ENCODE data around the gene MYH10.

Gene MYH10

DNA sequence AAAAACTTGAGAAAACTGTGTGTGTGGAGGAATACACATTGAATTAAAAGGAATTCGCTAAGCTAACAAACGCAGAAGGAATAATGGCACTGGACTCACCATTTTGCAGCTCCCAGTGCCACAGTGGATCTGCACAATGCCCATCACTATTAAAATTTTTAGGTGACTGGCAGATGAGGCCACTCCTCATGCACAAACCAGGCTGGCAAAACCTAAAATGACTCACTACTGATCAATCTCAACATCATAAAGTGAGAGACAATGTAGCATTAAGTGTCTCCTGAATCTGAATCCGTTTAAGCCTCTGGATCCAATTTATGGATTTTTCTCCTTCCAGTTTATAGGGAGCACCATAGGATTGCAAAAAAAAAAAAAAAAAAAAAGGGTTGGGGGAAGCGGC lies 20.6 kb downstream of the MYH10 start:
- no peak for DNase-seq (ENCODE audit: low read depth in 2 of 2)

- DNase-seq (ENCODE audit: low read depth in 2 of 2), result no peak
These were observed 22.5 kb downstream of the MYH10 start for GRCh38 chr17:8608001-8608400.

GRCh38 chr17:8606401-8606800 lies 24.1 kb downstream of the MYH10 start:
- DNase-seq (ENCODE audit: low read depth in 2 of 2), result no peak

- DNase-seq (ENCODE audit: low read depth in 2 of 2), result no peak
These were observed 27.8 kb downstream of the MYH10 start for GRCh38 chr17:8602679-8603078.

DNA sequence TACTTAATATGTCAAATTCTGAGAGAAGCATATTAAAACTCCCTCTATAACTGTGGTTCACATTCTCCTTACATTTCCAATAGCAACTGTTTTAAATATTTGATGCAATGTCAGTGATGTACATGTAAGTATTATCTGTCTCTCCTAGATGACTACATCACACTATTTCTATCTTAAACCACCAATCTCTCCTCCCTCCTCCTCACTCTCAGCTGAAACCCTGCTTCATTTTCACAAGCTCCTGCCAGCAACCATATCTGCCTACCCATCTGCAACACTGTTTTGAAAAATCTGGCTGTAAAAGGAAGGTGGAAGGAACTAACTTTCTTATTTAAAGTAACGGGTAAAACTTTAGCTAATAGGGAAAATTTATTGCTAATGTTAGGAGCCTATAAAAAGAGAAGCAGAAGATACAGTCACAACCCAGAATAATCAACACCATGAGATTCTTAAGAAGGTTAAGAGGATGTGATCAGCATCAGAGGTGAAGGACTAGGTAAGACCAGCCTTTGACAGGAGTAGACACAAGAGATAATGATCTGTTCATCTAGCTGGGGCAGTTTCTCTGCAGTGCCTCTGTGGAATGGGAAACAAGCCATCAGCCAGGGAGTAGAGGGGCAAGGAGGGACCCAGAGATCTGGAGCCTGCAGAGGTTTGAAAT lies 31.0 kb downstream of the MYH10 start:
- DNase-seq (ENCODE audit: low read depth in 2 of 2), result no peak

DNA sequence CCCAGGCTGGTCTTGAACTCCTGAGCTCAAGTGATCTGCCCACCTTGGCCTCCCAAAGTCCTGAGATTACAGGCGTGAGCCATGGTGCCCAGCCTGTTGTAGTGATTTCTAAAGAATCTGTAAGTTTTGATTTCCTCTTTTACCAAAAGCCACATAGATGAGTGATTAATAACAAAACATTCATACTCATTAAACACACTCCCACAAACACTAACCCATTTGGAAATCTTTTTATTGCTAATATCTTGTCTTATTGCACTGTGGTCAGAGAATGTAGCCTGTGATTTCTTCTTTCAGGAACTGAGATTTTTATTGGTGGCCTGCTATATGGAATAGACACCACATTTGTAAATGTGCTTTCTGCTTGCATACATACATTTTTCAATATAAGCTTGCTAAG lies 31.6 kb downstream of the MYH10 start:
- no peak for DNase-seq (ENCODE audit: low read depth in 2 of 2)

DNA sequence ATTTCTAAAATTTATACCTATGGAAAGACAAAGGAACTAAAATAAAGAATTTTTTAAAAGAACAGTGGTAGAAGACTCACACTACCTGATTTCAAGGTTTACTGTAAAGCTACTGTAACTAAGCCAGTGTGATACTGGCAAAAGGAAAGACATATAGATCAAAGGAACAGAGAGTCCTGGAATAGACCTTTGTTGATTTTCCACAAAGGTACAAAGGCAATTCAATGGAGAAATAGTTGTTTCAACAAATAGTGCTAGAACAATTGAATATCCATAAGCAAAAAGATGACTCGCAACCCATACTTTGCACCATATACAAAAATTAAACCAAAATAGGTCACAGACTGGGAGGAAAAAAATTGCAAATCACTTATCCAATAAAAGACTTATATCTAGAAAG lies 36.7 kb downstream of the MYH10 start:
- no peak for DNase-seq (ENCODE audit: low read depth in 2 of 2)

GRCh38 chr17:8593276-8593675 lies 37.2 kb downstream of the MYH10 start:
- DNase-seq (ENCODE audit: low read depth in 2 of 2), result no peak

GRCh38 chr17:8588877-8589554 lies 41.5 kb downstream of the MYH10 start:
- DNase-seq (ENCODE audit: low read depth in 2 of 2), result no peak

- DNase-seq (ENCODE audit: low read depth in 2 of 2), result no peak
These were observed 43.8 kb downstream of the MYH10 start for GRCh38 chr17:8586766-8587165.

GRCh38 chr17:8585911-8586310 lies 44.6 kb downstream of the MYH10 start:
- no peak for DNase-seq (ENCODE audit: low read depth in 2 of 2)

DNA sequence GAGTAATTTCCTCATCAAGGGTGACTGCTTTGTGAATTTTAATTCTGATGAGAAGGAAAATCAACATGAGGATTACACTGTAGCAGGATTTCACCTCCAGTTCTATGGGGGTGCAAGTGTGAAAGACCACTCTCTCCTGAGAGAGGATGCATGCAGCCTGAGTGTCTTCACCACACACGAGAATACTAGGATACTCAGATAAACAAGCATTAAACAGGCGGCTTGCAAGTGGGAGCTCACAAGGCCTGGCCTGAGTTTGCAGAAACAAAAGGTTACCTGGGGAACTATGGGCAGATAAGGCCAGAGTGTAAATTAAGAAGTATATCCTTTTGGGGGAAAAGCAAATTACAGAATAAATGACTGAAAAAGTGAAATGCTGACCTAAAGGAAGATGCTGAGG lies 46.6 kb downstream of the MYH10 start:
- DNase-seq (ENCODE audit: low read depth in 2 of 2), result no peak

DNA sequence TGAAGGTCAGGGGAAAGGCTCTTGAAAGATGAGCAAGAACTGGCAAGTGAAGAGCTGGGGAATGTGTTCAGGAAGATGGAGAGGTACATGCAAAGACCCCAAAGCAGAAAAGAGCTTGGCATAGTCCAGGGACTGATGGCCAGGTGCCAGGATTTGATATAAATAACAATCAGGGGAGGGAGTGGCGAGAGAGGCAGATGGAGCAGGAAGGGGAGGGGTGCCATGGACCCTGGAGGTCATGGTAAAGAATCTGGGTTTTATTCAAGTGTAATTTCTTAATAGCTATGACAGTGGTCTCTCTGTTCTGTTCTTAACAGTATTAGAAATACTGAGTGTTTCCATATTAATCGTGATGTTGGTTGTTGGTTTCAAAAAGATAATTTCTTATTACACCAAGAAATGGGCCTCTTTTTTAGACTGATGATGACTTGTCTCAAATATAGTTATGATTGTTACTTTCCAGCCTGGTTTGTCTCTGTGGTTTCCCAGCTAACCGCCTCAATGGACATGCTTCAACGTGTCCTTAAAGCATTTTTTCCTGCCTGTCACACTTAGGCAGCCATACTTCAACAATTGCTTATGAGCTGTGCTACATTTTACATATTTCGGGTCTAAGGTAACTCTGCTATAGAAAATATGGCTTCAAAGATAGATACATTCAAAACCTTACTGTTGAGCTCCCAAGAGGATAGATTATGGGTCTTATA lies 49.4 kb downstream of the MYH10 start:
- no peak for DNase-seq (ENCODE audit: low read depth in 2 of 2)

DNA sequence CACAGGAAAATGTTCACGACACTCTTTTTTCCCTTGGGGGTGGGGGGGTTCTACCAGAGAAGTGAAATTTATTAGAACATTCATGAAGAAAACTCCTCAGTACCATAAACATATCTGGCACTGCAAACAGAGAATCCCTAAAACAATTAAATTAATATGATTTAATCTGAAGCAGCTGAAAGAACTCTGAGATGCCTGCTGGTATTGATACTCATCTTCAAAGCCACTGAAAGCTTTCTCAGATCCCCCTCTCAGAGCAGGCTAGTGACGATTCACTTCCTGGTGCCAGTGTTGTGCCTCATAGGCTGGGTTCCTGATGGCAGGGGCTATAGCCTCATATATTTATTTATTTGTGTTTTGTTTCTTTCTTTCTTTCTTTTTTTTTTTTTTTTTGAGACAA lies 52.7 kb downstream of the MYH10 start:
- DNase-seq (ENCODE audit: low read depth in 2 of 2), result no peak

DNA sequence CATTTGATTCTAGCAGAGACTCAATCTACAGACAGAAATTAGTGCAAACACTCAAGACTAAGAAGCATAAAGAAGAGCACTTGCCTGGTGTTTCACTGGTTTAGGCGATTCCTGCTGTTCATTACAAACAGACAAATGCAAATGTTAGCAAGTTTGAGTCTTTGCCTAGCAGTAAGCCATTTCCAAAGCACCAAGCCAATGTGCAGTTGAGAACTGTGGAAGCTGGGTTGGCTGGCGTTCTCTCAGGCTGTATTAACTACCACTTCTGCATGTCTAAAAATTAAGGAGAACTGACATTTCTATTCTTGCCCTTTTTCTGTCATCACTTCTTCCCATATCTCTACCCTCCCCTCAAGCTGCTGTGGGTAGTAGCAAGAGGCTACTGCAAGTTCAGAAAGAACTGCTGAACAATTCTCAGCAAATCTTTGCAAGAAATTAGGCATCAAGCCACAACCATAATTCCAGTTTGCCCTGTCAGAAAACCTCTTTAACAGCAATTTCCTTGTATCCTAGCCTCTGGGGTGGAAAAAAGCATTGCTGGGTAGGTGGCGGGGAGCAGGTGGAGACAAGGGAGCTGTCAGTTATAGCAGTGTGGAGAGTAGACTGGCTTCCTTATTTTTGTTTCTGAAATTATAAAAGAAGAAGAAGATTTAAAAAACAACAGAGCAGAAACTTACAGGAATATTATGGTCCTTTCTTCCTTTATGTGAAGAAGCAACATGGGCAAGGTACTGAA lies 53.8 kb downstream of the MYH10 start:
- DNase-seq (ENCODE audit: low read depth in 2 of 2), result no peak

GRCh38 chr17:8574687-8575086 lies 55.8 kb downstream of the MYH10 start:
- no peak for DNase-seq (ENCODE audit: low read depth in 2 of 2)

DNA sequence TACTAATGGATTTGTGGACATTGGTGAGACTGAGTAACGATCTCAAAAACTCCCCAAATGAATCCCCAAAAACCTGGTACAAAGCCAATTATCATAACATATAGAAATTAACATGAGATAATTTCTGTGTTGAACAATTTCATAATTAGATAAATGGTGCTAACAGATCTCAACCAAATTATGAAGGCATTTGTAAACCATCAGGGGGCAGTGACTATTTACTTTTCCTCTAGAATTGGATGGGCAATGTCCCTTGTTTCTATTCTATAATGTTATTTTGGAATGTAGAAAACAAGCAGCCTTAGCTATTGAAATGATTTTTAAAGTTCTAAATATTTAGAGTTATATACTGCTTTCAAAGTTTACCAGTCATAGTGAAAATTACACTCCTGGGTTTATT lies 57.8 kb downstream of the MYH10 start:
- no peak for DNase-seq (ENCODE audit: low read depth in 2 of 2)

- no peak for DNase-seq (ENCODE audit: low read depth in 2 of 2)
These were observed 66.4 kb downstream of the MYH10 start for GRCh38 chr17:8563981-8564602.

DNA sequence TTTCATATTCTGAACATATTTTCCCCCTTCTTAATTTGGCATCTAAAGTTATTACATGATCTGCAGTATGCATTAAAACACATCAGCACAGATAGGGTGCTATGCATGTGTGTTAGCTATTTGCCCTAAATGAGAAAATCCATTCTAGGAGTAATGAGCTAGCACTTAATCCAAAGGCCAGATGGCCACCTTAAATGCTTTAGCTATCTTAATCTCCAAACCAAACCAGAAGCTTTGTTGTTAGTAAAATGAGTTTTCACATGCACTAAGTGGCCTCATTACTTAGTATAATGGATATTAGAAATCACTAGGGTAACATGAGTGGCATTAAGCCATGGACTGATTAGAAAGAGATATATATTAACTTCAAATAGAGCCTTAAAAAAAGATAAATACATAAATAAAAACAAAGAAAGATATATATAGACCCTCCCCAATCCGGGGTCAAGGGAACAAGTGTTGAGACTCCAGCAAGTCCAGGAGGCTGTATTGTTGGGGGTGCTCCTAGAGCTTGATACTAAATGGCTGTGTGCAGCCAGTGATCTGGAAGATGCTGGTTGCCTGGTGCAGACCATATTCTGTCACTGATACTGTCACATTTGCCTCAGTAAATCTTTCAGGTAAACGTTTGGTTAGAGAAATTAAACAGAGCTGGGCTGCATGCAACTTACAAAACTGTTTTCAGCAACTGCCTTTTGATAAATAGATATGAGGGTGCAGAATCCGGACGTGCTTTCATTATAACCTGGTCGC lies 67.3 kb downstream of the MYH10 start:
- no peak for DNase-seq (ENCODE audit: low read depth in 2 of 2)

- DNase-seq (ENCODE audit: low read depth in 2 of 2), result no peak
These were observed 72.4 kb downstream of the MYH10 start for GRCh38 chr17:8558144-8558543.

DNA sequence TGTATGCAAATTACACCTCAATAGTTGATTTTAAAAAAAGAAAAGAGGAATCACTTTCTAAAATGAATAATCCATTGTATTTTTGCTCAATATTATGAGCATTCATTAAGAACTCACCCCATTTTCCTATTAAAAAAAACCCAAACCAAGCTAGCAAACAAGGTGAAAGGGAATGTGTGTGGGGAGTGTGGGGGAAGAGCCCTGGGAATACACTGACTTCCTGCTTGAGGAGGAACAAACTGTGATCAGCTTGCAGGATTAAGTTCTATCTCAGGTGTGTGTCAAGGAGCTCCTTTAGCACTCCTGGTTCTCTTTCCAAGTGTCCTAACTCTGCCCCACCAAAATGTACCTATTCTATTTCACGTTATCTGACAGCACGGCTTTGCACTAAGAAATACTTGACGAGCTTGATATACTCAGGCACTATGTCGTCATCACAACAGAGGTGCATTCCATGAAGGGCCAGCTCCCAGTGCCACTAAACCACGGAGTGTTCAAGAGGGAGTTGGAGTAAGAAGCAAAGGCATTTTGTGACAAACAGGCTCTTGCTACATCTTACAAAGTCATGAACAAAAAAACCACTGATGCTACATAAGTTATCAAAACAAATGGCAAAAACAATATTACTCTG lies 73.2 kb downstream of the MYH10 start:
- no peak for DNase-seq (ENCODE audit: low read depth in 2 of 2)
